A549 (cell line): Measurements from ENCODE around the gene CD300E. TPM values are rescaled to one million over a fixed set of nuclear protein-coding genes. Genes with fewer than 3 reads are reported as not detected.

ENCODE experiments used
- ATAC-seq, 2 experiments: fragments of 200-7000 bp in 1 of 2; fragments of >200 bp in 1 of 2; cut with Nextera tagmentation in 1 of 2; cut with Tn5 transposase in 1 of 2; 3 replicates each; pipeline versions ENCODE4 v1.8.0 to v1.9.1; 2018 to 2020; ENCODE audit warnings: mild to moderate bottlenecking in 1 of 2, moderate library complexity in 1 of 2
- CTCF ChIA-PET: fragments of 300-600 bp; sonication (Branson Sonifier 250); formaldehyde crosslinking; extraction: SDS; loops from one replicate; lab custom pipeline; 2021; ENCODE audit warnings: antibody characterized with exemption, inconsistent platforms; lab: Yijun Ruan, JAX
- POLR2A ChIA-PET: fragments of 350-600 bp; formaldehyde crosslinking; extraction: SDS; loops from one replicate; lab custom pipeline; 2021; ENCODE audit warnings: antibody characterized with exemption, inconsistent platforms; lab: Yijun Ruan, JAX
- DNase-seq, 2 experiments: peaks; one replicate each; pipeline versions ENCODE4 v3.0.0 to v3.0.0-alpha.2; 2011 to 2016; ENCODE audit warnings: low read depth in 1 of 2, low spot score in 1 of 2
- FAIRE-seq: peaks from 2 replicates; lab custom pipeline; 2011; peaks lifted over from hg19 to GRCh38; lab: Jason Lieb, UNC
- H3K27ac ChIP-seq, 2 experiments: fragments of >200 bp; sonication (Bioruptor Twin); formaldehyde crosslinking; 3 replicates each; pipeline ENCODE4 v1.5.1; 2016 to 2017
- H3K4me1 ChIP-seq: fragments of >200 bp; sonication (Bioruptor Twin); formaldehyde crosslinking; 3 replicates; pipeline ENCODE4 v1.6.1; 2016
- H3K4me2 ChIP-seq: fragments of >200 bp; sonication (Bioruptor Twin); formaldehyde crosslinking; 3 replicates; pipeline ENCODE4 v1.6.1; 2016
- H3K4me3 ChIP-seq: fragments of >200 bp; sonication (Bioruptor Twin); formaldehyde crosslinking; 3 replicates; pipeline ENCODE4 v1.5.1; 2016
- H3K9me3 ChIP-seq: fragments of >200 bp; sonication (Bioruptor Twin); formaldehyde crosslinking; 3 replicates; pipeline ENCODE4 v1.6.1; 2016
- CBX2 ChIP-seq: fragments of 200-600 bp; sonication (generic); IDR thresholded peaks from 2 replicates; pipeline ENCODE4 v1.6.1; 2016; ENCODE audit warnings: low read depth, mild to moderate bottlenecking, borderline replicate concordance
- CEBPB ChIP-seq, 2 experiments: fragments of >200 bp in 1 of 2; sonication (Bioruptor Twin) in 1 of 2; formaldehyde crosslinking in 1 of 2; IDR thresholded peaks; 2 replicates each; pipeline ENCODE4 v1.6.1; 2012 to 2016
- CHD2 ChIP-seq: fragments of 150-350 bp; IDR thresholded peaks from 2 replicates; pipeline ENCODE4 v1.6.1; 2014; ENCODE audit warnings: low read length; ENCODE audit not compliant: partially characterized antibody
- CTCF ChIP-seq: fragments of >200 bp; sonication (Bioruptor Twin); formaldehyde crosslinking; IDR thresholded peaks from 3 replicates; pipeline ENCODE4 v1.5.1; 2016
- E2F6 ChIP-seq: IDR thresholded peaks from 2 replicates; pipeline ENCODE4 v1.6.1; 2012; ENCODE audit warnings: low read depth, borderline replicate concordance
- EP300 ChIP-seq, 2 experiments: fragments of >200 bp; sonication (Bioruptor Twin); formaldehyde crosslinking; IDR thresholded peaks; 2 replicates in 1 of 2; 3 replicates in 1 of 2; pipeline ENCODE4 v1.6.1; 2016 to 2017
- HDAC2 ChIP-seq: fragments of 200-600 bp; sonication (generic); IDR thresholded peaks from 2 replicates; pipeline ENCODE4 v1.6.1; 2016
- HEYL ChIP-seq: fragments of 250-450 bp; sonication (Bioruptor Pico); IDR thresholded peaks from 2 replicates; pipeline ENCODE4 v1.8.0; 2021; ENCODE audit warnings: mild to moderate bottlenecking, moderate library complexity
- HMGXB4 ChIP-seq: fragments of 250-450 bp; sonication (Bioruptor Pico); IDR thresholded peaks from 2 replicates; pipeline ENCODE4 v1.5.0; 2021; ENCODE audit warnings: mild to moderate bottlenecking, moderate library complexity, borderline replicate concordance
- HOXB13 ChIP-seq: fragments of 250-450 bp; sonication (Bioruptor Pico); IDR thresholded peaks from 2 replicates; pipeline ENCODE4 v1.5.0; 2020; ENCODE audit warnings: low read depth, mild to moderate bottlenecking, moderate library complexity
- HOXB5 ChIP-seq: fragments of 250-450 bp; sonication (Bioruptor Pico); IDR thresholded peaks from 2 replicates; pipeline ENCODE4 v1.5.0; 2020; ENCODE audit warnings: mild to moderate bottlenecking, moderate library complexity
- KDM5A ChIP-seq: fragments of 200-600 bp; sonication (generic); IDR thresholded peaks from 2 replicates; pipeline ENCODE4 v1.6.1; 2016; ENCODE audit warnings: antibody characterized with exemption, mild to moderate bottlenecking
- MAFK ChIP-seq: fragments of 450-650 bp; IDR thresholded peaks from 2 replicates; pipeline ENCODE4 v1.6.1; 2014; ENCODE audit not compliant: partially characterized antibody
- MYC ChIP-seq: IDR thresholded peaks from 2 replicates; pipeline ENCODE4 v1.6.1; 2012; ENCODE audit warnings: mild to moderate bottlenecking, inconsistent platforms, low read length, improper control_type of control experiment, borderline replicate concordance
- NR3C1 ChIP-seq: fragments of >200 bp; sonication (Bioruptor Twin); formaldehyde crosslinking; IDR thresholded peaks from 3 replicates; pipeline ENCODE4 v1.6.1; 2017
- PBX3 ChIP-seq: IDR thresholded peaks from 2 replicates; pipeline ENCODE4 v1.6.1; 2012
- PHF8 ChIP-seq: fragments of 200-600 bp; sonication (generic); IDR thresholded peaks from 2 replicates; pipeline ENCODE4 v1.6.1; 2016; ENCODE audit warnings: low read depth, mild to moderate bottlenecking, antibody characterized with exemption, moderate library complexity, borderline replicate concordance
- POLR2AphosphoS2 ChIP-seq: conservative IDR thresholded peaks from 2 replicates; pipeline ENCODE4 v1.6.1; 2012; ENCODE audit warnings: low read length, improper control_type of control experiment, inconsistent platforms
- RCOR1 ChIP-seq: fragments of 150-350 bp; IDR thresholded peaks from 2 replicates; pipeline ENCODE4 v1.6.1; 2014; ENCODE audit warnings: antibody characterized with exemption, low read length, low read depth
- SMC3 ChIP-seq: fragments of >200 bp; sonication (Bioruptor Twin); formaldehyde crosslinking; IDR thresholded peaks from 3 replicates; pipeline ENCODE4 v1.6.1; 2018; ENCODE audit warnings: inconsistent platforms
- SREBF2 ChIP-seq: fragments of 450-650 bp; IDR thresholded peaks from 2 replicates; pipeline ENCODE4 v1.6.1; 2014; ENCODE audit warnings: mild to moderate bottlenecking, moderate library complexity
- TFCP2L1 ChIP-seq: fragments of 250-450 bp; sonication (Bioruptor Pico); IDR thresholded peaks from 2 replicates; pipeline ENCODE4 v1.5.0; 2021; ENCODE audit warnings: mild to moderate bottlenecking
- ZFP36 ChIP-seq: fragments of 450-650 bp; IDR thresholded peaks from 2 replicates; pipeline ENCODE4 v1.6.1; 2014; ENCODE audit warnings: borderline replicate concordance; ENCODE audit not compliant: partially characterized antibody
- ZNF302 ChIP-seq: fragments of 250-450 bp; sonication (Bioruptor Pico); IDR thresholded peaks from 2 replicates; pipeline ENCODE4 v1.9.0; 2021; ENCODE audit warnings: inconsistent platforms, mild to moderate bottlenecking, moderate library complexity
- WGBS: methylation state at CpG from one replicate; pipeline ENCODE4 v1.1.6; 2017; ENCODE audit errors: missing lambda C conversion rate; 5-methylcytosine and 5-hydroxymethylcytosine counted together
- polyA plus RNA-seq, 4 experiments: library from polyadenylated mRNA; depleted of rRNA in 3 of 4; stranded (reverse); fragments of >200 nt; fragmentation: RNase III in 1 of 4; extraction: RNeasy Plus Mini Kit Qiagen cat#74134 plus additional on column Dnase treatment in 1 of 4; gene quantifications; 2 replicates in 3 of 4; 3 replicates in 1 of 4; pipeline ENCODE4 v1.2.3, GENCODE V29; 2011 to 2017

Gene CD300E
- polyA plus RNA-seq, 2 of the 4 experiments (the other 2 are of a cell fraction) = not detected

GRCh38 chr17:74658620-74659019 lies 35.1 kb upstream of the CD300E start:
- WGBS = 45% methylated on average over 6 of the region's 6 CpGs
- Histone ChIP-seq H3K9me3 (peaks cover 7% of the 10 kb centered on the region; the same call in 1 of the 3 replicates), H3K4me3 (no peak overlapping the region), H3K4me1 (0 out of 3 replicates have a peak, but pooled peaks cover 3% of the 10 kb centered on the region), H3K27ac (no peak overlapping the region), H3K4me2 (no peak overlapping the region)
- no peak for ATAC-seq
- ChIA-PET CTCF (interaction anchor here (1.3 to 8.4 kb wide), 18 partner anchors 10 to 278 kb away, joined by 3 to 145 read pairs (median 12); partner anchors contain the start of genes CD300H, FDXR, NHERF1 and RAB37), POLR2A (interaction anchor here (2.0 kb wide), 1 partner anchor 91 kb away, joined by 11 read pairs; no protein-coding TSS in a partner anchor)
- no peak for FAIRE-seq
- no peak for TF ChIP-seq HEYL (CRISPR knock-in tag)
- TF ChIP-seq KDM5A = no peak
- DNase-seq = no peak

GRCh38 chr17:74654742-74655141 lies 31.2 kb upstream of the CD300E start:
- H3K4me3 ChIP-seq = no peak overlapping the region
- CTCF ChIA-PET = interaction anchor here (0.6 to 8.4 kb wide), 8 partner anchors 31 to 1095 kb away, joined by 3 to 145 read pairs (median 4); partner anchors contain the start of genes BTBD17, GRB2, NHERF1 and RAB37
- 5% methylated on average over 5 of the region's 5 CpGs for WGBS
- H3K27ac ChIP-seq = no peak overlapping the region
- DNase-seq = no peak
- TF ChIP-seq NR3C1 (no peak), CEBPB (IDR thresholded peaks at IDR 0.05) (no peak), CHD2 (no peak), HOXB5 (CRISPR knock-in tag) (no peak), HOXB13 (no peak), MAFK (no peak), SMC3 (no peak), RCOR1 (no peak), ZNF302 (no peak), HEYL (CRISPR knock-in tag) (no peak)
- TF ChIP-seq, all 56 proteins: peak for 0
- no peak overlapping the region for H3K4me2 ChIP-seq
- H3K9me3 ChIP-seq = no peaks in the 10 kb centered on the region
- ATAC-seq (no peak), FAIRE-seq (no peak)
- H3K4me1 ChIP-seq = 0 out of 3 replicates have a peak, but pooled peaks cover 3% of the 10 kb centered on the region
- POLR2A ChIA-PET = interaction anchor here (0.7 kb wide), 1 partner anchor 170 kb away, joined by 7 read pairs; no protein-coding TSS in a partner anchor

GRCh38 chr17:74652020-74652419 lies 28.5 kb upstream of the CD300E start:
- CTCF ChIA-PET = interaction anchor here (1.7 to 3.0 kb wide), 2 partner anchors 85 to 119 kb away, joined by 4 to 8 read pairs; partner anchors contain the start of gene CD300H

GRCh38 chr17:74649909-74650308 lies 26.4 kb upstream of the CD300E start:
- DNase-seq (no peak), FAIRE-seq (no peak), ATAC-seq (no peak)
- Histone ChIP-seq H3K9me3 (no peaks in the 10 kb centered on the region), H3K4me1 (no peaks in the 10 kb centered on the region), H3K4me2 (no peak overlapping the region), H3K4me3 (no peak overlapping the region), H3K27ac (no peak overlapping the region)
- WGBS = 16% methylated on average over 6 of the region's 6 CpGs
- CTCF ChIA-PET = interaction anchor here (1.5 kb wide), 1 partner anchor 84 kb away, joined by 4 read pairs; no protein-coding TSS in a partner anchor
- POLR2A ChIA-PET = no interaction called here
- no peak for TF ChIP-seq CBX2
- no peak for TF ChIP-seq KDM5A
- no peak for TF ChIP-seq CTCF
- no peak for TF ChIP-seq MYC
- TF ChIP-seq HOXB13 = no peak
- TF ChIP-seq POLR2AphosphoS2 = no peak
- no peak for TF ChIP-seq HMGXB4
- no peak for TF ChIP-seq SREBF2
- no peak for TF ChIP-seq TFCP2L1 (CRISPR knock-in tag)
- TF ChIP-seq ZFP36 = no peak

More at GRCh38 chr17:74652020-74652419, 28.5 kb upstream of the CD300E start:
- no peak for DNase-seq
- POLR2A ChIA-PET = no interaction called here
- Histone ChIP-seq H3K27ac (no peak overlapping the region), H3K4me1 (no peaks in the 10 kb centered on the region), H3K9me3 (no peaks in the 10 kb centered on the region), H3K4me3 (no peak overlapping the region), H3K4me2 (no peak overlapping the region)
- no peak for FAIRE-seq
- no peak for ATAC-seq
- TF ChIP-seq EP300 (IDR thresholded peaks at IDR 0.05) = no peak
- TF ChIP-seq CHD2 = no peak
- TF ChIP-seq CEBPB (IDR thresholded peaks at IDR 0.05) = no peak
- TF ChIP-seq HDAC2 = no peak
- TF ChIP-seq PBX3 = no peak
- TF ChIP-seq ZNF302 = no peak
- no peak for TF ChIP-seq PHF8
- no peak for TF ChIP-seq E2F6
- TF ChIP-seq NR3C1 = no peak
- TF ChIP-seq SMC3 = no peak
- WGBS = 38% methylated on average over 3 of the region's 3 CpGs
